Fibroblast of skin of left quadriceps (primary cell): Measurements from ENCODE around the gene ZNF423.

ENCODE experiments used
- DNase-seq, 2 experiments: peaks; one replicate each; pipeline ENCODE4 v3.0.0-alpha.2; 2013; ENCODE audit warnings: low read depth in 2 of 2

The ZNF423 gene

DNA sequence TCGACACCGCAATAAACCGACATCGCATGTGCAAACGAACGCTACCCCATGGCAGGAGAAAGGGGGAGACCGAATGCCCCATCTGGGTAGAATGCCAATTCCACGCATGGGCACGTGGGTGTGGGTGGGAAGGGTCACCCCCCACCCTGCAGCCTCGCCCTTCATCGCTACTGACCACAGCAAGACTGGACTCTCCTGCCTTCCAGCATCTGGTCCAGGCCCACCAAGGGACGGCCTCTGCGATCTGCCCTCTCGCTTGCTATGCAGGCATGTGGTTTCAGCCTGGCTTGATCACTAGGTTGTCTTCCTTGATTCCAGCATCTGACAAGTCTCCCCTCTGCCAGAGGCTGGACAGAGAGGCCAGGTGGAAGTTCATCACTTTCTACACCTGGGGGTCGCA is 323.0 kb downstream of the ZNF423 start:
- no peak for DNase-seq

DNA sequence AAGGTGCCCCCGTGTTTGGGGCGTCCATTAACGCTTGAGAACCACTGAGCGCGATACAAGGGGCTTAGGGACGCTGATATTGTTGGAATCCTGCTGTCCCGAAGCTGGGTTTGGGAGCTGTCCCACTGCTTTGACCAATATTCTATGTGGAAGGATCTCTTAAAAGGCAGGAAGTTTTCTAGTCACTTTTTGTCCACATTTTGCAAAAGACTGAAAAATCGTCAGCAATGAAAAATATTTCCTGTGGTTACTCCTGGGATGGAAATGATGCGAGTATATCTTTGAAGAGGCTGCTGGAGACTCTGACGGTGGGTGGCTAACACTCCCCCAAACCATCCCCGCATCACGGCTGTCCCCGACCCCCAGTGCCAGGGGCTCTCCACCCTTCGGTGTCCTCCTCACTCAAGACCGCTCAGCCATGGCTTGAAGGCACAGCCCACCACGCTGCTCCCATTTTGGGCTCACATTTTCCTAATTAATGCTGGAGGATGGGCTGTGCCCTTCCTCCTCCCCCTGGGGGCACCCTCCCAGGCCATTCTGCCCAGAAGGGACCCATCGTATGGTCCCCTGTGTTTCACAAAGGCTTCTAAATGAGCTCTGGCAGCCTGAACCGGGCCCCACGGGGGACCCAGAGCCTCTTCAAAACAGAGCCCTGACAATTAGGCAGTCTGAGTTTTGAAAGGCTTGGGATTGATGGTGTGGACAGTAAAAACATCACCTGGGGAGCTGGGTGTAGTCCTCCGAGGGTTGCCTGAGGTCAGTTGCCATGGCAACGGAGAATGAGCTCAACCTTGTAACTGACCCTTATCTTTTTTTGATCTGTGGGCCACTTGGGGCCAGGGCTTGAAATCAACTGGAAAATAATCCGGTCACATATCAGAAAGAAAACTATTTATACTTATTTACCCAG is 323.7 kb downstream of the ZNF423 start:
- DNase-seq = no peak

DNA sequence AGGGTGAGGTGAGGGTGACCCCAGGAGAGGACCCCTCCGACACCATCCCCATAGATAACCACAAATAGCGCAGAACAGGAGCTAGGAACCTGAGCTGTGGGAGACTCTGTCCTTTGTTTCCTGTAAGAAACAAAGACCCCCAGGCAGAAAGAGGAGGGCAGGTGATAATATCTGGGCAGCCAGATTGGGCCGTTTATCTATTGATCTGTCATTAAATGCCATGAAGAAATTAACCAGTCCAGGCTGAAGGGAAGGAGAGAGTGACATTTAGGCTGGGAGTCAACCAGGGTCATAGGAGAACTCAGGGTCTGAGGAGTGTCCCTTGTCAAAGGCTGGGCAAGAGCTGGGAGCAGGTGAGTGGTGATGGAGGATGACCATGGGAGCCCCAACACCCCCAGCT is 324.5 kb downstream of the ZNF423 start:
- no peak for DNase-seq

DNA sequence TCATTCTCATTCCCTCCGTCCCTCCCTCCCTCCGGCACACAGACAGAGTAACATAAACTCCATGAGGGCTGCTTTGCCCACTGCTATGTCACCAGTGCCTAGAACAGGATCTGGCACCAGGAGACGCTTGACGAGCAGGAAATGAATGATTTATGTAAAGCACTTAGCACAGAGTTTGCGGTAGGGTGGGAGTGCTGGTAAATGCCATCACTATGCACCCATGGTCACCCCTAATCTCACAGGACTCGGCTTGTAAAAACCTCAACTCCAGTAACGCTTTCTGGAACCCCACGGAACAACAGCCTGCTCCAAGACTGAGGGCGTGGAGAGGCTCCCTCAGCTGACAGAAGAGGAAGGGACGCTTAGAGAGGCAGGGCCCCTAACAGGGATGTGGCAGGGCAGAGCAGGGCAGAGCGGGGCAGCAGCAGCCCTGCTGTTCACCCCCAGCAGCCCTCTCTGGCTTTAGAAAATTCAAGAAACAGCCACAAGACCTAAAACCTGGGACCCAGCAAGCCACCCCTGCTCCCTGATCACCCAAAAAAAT is 325.4 kb downstream of the ZNF423 start:
- no peak for DNase-seq

DNA sequence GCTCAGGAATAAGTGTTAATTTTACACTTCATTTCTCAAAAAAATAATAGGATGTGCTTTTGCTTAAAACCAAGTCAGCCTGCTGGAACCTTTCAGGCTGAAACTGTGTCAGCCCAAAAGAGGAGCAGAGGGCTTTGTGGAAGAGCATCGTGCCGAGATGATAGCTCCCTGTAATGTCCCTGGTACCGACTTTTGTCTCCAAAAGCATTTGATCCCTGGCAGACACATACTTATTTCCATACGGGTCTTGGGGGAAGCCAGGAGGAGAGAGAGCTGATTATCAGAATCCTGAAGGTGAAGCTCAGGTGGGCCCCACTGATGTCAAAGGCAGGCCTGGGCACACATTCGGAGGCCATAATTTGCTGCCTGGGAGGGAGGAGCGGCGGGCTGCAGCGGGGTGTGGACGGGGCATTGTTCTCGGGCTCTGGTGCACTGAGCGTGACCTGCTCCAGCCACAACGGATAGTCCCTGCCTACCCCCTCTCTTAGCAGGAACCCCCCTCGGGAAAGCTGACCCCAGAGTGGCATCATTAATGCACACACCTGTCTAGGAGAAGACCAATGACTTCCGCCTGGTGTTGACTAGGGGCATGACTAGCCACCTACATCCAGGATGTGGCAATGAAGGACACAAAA is 326.4 kb downstream of the ZNF423 start:
- no peak for DNase-seq

DNA sequence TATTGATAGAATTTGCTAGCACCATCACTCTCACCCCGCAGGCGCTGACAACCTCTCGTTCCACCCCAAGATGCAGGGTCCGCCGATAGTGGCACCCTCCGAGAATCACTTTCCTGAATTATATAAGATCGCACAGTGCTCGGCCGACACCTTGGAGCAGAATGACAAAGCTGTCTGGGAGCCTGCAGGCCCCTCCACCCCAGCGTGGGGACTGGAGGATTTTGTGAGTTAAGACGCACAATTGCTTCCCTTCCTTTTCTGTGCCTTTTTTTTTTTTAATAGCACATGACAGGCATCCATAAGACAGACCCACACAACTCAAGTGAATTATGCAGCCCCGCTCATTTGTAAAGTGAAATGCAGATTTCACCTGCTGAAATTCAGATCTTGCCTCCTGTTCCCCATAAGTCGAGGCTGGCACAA is 327.0 kb downstream of the ZNF423 start:
- DNase-seq = no peak

DNA sequence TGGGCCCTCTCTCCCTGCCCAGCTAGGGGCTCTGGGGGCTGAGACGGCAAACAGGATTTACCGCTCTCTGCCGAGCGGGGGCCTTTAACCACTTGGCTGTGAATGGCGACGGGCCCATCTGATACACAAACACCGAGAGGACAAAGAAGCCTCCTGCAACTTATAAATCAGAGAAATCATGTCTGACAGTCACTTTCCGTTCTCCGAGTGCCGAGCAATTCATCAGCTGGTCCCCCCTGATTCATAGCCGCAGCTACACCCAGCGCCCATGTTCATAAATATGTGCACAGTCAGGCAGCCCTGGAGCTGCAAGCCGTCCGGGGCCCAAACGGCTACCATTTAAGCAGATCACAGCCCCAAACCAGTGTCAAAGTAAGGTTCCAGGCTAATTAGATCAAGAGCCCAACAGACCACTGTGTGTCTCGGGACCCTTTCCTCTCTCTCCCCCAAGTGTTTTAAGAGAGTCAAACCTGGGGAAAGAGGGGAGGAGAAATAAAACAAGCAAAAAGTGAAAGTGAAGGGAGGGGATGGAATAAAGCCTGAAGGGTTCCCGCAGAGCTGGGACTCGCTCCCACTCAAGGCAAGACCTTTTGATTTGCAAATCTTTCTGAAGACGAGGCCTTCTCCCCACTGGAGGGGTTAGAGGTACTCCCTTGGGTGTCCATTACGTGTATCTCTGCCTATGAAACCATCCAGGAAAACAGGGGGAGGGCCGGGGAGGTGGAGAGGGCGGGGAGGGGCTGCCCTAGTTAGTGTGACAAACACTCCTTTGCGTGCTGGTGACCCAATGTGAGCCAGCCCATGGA is 327.6 kb downstream of the ZNF423 start:
- peak; percentile 1 to 10 for DNase-seq

DNA sequence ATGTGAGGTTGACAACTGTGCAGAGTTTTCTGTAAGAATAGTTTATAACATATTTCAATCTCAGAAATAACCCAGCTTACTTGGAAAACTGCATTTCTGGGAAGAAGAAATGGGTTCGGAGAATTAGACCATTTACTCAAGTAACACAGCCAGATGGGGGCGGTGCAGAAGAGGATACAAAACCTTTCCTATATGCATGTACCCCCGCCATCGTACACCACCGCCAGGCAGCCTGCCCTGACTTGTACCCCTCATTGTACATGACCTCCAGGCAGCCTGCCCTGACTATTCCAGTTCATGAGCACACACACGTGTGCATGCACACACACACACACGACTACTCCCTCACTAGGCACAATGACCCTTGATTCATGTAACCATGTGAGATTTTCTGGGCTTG is 328.3 kb downstream of the ZNF423 start:
- no peak for DNase-seq

DNA sequence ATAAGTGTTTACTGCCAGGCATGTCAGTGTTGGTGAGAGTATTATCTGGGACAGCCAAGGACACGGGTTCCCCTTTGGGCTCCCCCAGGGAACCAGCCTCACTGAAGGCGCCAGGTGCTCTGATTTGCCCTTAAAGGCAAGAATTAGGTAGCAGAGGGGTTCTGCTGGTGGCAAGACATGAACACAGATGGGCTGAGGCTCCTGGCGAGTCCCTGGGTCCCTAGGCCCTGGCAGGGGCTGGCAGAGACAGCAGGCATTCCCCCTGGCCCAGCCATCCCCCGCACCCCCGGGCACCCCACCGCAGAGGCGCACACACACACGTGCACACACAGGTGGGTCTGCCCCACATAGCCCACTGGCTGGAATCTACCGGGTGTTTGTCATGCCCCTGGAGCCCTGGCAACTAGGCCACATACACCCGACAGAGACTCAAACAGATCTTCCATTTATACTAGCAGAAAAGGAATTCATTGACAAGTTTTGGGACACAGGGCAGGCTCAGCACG is 329.0 kb downstream of the ZNF423 start:
- DNase-seq = no peak

DNA sequence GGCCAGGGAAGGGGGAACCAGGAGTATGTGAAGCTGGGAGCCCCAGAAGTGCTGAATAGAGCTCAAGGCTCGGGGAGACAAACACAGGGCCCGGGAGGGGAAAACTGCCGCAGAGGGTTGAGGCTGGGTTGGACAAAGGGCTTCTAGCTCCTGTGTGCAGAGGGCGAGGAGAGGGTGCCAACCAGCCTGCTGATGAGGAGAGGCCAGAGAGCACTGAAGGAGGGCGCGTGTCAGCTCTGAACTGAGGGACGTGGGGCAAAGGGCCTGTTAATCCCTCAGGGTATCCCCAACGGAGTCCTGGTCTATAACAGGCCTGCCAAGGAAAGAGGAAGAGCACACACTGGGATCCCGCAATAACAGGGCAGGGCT is 331.0 kb downstream of the ZNF423 start:
- DNase-seq = no peak

DNA sequence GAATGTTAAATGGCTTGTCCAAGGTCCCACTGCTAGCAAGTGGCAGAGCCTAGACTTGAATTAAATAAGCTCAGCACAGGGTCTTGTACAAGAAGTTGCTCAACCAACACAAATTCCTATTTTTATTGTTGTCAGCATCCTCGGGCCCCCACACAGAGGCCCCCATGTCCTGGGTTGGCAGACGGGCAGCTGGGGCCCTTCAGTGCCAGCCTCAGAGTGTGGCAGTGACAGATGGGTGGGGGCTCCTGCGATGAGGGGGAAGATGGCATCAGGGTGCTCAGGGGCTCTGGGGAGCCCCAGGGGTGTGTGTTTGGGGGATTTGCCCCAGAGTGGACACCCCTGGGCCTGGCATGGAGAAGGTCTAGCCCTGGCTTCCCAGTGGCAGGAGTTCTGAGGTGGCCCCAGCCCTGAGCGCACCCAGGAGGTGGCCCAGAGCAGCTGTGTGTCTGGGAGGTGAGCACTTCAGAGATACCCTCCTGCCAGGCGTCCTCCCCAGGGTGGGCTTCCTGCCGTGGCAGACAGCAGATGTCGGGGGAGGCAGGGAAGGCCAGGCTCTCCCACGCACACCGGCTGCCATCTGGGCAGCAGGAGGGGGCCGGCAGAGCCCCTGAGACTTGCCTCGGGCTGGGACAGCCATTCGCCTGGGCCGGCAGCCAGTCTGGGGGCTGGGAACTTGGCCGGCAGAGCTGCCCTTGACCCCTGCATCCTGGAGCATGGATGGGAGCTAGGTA is 331.5 kb downstream of the ZNF423 start:
- DNase-seq = no peak

DNA sequence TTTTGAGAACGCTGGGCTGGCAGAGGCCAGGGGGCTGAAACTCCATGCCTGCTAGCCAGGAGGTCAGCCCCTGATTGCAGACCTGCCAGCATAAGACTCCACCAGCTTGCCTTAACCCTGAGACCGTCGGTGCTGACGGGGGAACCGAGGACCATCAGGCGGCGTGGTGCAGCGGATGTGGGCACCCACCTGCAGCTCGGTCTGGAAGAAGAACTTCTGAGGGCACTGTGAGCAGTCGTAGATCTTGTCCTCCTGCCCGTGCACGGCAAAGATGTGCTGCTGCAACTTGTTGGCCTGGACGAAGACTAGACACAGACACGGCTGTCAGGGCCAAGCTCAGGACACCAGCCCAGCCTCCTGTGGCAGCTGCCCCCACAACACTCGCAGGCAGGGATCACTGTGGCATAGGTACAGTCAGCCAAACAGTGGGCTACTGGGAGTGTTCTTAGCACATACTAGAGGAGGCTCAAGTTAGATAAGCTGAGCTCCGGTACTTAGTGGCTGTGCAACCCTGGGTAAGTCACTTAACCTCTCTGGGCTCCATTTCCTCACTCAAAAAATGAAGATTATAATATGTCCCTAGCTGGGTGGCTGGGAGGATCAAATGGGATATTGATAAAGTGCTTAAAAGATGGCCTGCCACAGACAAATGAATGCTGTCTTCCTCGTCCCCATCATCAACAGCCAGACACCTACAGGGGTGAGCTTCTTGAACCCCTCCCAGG is 332.3 kb downstream of the ZNF423 start:
- DNase-seq = no peak

DNA sequence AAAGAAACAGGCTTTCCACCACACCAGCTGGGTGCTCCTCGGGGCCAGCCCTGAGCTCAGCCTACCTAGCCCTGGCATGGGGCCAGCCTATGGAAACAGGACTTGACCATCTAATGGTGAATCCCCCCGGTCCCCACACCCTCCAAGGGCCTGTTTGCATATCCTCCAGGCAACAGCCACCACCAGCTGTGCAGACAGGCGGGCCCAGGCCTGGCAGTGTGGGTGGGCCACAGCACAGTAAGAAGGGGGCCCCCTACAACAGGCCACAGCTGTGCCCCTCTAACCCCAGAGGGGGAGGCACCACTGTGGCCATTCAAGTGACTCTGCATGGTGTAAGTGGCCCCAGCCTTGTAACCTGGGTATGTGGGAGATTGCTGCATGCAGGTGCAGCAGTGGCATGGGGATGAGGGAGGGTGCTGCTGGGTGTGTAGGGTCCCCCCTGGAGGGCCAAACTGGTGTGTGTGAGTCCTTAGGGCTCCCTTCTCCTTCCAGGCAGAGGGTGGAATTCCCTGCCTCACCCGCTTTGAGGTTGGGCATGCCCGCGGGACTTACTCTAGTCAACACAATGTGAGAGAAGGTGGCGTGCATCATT is 334.1 kb downstream of the ZNF423 start:
- no peak for DNase-seq

DNA sequence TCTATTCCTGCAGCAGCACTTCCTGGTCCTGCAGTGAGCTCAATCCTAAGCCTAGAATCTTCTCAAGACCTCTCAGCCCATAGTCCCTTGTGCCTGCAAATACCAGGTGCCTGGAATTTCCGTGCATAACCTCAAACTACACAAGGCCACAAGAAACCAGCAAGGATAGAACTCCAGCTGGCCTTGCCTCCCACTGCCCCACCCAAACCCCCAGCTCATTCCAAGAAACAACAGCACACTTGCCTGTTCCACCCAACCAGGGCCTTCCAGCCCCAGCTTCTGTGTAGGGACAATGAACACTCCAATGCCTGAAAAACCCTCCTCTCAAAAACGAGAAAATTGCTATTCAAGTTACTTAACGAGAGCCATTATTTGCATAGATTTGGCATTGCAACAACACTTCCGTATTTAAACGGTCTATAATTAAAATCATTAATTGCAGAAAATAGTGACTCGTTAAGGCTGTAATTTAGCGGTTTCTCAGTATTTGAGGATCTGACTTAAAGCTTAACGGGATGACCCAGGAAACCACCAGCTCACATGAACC is 335.3 kb downstream of the ZNF423 start:
- no peak for DNase-seq

DNA sequence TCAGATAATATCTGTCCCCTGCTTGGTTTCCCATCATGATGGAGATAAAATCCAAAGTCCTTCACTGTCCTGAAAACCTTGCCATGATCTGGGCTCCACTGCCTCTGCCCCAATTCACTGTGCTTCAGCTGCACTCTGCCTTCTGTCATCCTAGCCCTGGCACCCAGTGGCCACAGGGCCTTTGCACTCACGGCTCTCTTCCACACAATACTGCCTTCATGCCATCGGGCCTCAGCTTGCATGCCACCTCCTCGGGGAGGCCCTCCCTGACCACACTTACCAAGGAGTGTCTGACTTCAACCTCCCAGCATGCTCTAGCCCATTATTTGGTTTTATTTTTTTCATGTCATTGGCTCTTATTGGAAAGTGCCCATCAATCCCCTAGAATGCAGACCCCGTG is 336.2 kb downstream of the ZNF423 start:
- DNase-seq = no peak

DNA sequence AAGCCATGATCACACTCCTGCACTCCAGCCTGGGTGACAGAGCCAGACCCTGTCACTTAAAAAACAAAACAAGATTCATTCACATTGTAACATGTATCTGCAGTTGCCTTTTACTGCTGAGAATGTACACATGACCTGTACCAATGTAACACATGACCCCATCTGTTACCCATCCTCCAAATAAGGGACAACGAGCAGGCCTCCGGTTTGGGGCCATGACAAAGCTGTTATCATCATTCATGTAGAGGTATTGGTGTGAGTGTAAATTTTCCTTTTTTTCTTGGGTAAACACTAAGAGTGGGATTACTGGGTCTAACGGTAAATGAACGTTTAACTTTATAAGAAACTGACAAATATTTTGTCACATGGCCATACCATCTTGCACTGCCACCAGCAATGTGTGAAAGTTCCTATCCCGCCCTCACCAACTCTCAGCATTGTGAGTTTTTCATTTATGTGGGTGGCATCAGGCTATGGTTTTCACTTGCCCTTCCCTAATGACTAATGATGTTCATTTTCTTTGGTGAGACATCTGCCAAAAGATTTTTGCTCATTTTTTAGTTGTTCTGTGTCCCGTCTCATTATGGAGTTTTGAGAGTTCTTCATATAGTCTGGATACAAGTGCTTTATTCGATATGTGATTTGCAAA is 336.8 kb downstream of the ZNF423 start:
- DNase-seq = no peak

DNA sequence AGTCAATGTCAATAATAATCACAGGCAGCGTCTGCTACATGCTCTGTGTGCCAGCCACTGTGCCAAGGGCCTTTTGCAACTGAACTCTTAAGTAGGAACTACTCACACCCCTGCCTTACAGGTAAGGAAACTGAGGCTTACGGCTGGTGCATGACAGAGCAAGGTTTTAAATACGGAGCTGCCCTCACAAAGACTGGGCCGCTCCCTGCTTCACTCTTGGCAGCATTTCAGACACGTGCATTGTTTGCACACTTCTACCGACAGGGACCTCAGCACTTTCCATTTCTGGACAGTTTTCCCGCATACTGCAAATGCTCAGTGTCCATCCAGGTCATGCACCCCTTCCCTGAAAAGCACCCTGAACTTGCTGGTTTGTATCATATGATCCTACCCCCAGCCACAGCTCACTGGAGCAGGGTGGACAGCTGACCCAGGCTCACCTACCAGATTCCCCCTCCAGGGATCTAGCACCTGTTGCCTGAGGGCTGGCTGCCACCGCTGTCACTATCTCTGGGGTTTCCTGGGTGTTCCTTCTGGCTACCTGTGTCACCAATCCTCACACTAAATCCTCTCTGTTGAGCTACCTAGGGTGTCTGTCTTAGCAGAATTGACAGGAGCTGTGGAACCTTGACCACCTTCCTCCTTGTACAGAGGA is 339.4 kb downstream of the ZNF423 start:
- DNase-seq = no peak

DNA sequence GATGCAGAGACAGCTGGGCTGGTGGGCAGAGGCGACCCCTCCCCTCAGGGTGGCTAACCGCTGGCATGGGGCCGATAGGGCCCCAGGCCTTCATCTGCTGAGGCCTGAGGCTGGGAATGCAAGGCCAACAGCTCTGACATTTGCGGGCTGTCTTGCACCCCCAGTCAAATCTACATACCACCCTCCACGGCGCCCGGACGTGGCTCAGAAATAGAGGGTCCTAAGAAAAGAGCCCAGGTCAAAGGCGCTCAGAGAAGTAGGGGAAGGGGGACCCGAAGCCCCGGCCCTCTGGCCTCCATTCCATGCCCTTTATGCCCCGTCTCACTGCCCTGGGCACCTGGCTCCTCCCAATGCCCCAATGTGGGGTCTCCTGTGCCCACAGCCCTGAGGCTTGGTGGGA is 340.1 kb downstream of the ZNF423 start:
- DNase-seq = no peak

DNA sequence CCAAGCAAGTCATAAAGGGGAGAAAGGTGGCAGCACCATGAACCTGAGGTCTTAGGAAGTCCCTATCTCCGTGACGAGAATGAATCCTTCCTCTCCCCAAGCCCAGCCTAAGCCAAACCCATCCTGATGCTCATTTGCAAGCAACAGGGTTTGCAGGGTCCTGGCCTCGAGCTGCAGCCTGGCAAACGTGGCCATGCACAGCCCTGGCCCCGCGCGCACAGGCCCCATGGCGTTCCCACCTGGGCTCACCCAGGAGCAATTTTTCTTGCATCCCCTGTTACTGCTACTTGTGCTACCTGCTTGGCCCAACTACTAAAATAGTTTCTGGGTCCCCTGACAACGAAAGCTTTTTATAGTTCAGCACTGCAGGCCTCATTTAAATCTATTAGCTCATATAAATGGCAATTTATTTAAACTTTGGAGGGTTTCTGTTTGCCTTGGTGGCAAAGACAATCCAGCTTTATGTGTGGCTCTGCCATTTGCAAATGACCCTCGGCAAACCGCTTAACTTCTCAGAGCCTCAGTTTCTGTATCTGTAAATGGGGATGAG is 340.8 kb downstream of the ZNF423 start:
- DNase-seq = no peak
